ENCODE measurements around the gene ZNF688. TPM values are rescaled to one million over a fixed set of nuclear protein-coding genes. Genes with fewer than 3 reads are reported as not detected.
"Not testable (repeated sequence)": the region's sequence is repeated elsewhere in the genome, so short reads cannot be mapped to it uniquely, and the experiment has no call there.

Gene ZNF688
- total RNA-seq, 1 donor from 2014 or later: 9.2 TPM

- peaks cover 32% of the 10 kb centered on the region for H3K36me3 Mint-ChIP-seq (ENCODE audit: low read depth)
- peaks cover 17% of the 10 kb centered on the region for H3K4me1 Mint-ChIP-seq (ENCODE audit: low read depth)
- intact Hi-C loops (cut with micrococcal nuclease): no loop called here
- H3K27ac Mint-ChIP-seq: no peak overlapping the region
- H3K27me3 Mint-ChIP-seq (ENCODE audit: low read depth): no peaks in the 10 kb centered on the region
- no peaks in the 10 kb centered on the region for H3K9me3 Mint-ChIP-seq
- H3K4me3 Mint-ChIP-seq (ENCODE audit: low read depth): no peak overlapping the region
- no peak for DNase-seq (ENCODE audit: low spot score)
These were observed 47.5 kb downstream of the ZNF688 start for GRCh38 chr16:30523768-30524574.

- H3K9me3 Mint-ChIP-seq; H3K4me3 Mint-ChIP-seq (ENCODE audit: low read depth); H3K27me3 Mint-ChIP-seq (ENCODE audit: low read depth); intact Hi-C loops (cut with micrococcal nuclease); H3K27ac Mint-ChIP-seq; DNase-seq (ENCODE audit: low spot score): not testable (repeated sequence)
- peaks cover 12% of the 10 kb centered on the region for H3K4me1 Mint-ChIP-seq (ENCODE audit: low read depth)
- peaks cover 41% of the 10 kb centered on the region for H3K36me3 Mint-ChIP-seq (ENCODE audit: low read depth)
These were observed 48.6 kb downstream of the ZNF688 start for GRCh38 chr16:30522702-30523463.

- peak overlapping the region; percentile 56 for H3K27ac Mint-ChIP-seq
- H3K4me3 Mint-ChIP-seq (ENCODE audit: low read depth): no peak overlapping the region
- no peaks in the 10 kb centered on the region for H3K27me3 Mint-ChIP-seq (ENCODE audit: low read depth)
- H3K9me3 Mint-ChIP-seq: no peaks in the 10 kb centered on the region
- peaks cover 6% of the 10 kb centered on the region for H3K4me1 Mint-ChIP-seq (ENCODE audit: low read depth)
- intact Hi-C loops (cut with micrococcal nuclease): no loop called here
- peaks cover 50% of the 10 kb centered on the region for H3K36me3 Mint-ChIP-seq (ENCODE audit: low read depth)
- DNase-seq (ENCODE audit: low spot score): no peak
These were observed 49.5 kb downstream of the ZNF688 start for GRCh38 chr16:30521873-30522641.

DNA sequence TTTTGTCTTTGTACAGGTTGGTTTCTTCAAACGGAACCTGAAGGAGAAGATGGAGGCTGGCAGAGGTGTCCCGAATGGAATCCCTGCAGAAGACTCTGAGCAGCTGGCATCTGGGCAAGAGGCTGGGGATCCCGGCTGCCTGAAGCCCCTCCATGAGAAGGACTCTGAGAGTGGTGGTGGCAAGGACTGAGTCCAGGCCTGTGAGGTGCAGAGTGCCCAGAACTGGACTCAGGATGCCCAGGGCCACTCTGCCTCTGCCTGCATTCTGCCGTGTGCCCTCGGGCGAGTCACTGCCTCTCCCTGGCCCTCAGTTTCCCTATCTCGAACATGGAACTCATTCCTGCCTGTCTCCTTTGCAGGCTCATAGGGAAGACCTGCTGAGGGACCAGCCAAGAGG lies 50.0 kb downstream of the ZNF688 start:
- intact Hi-C loops (cut with micrococcal nuclease): no loop called here
- DNase-seq (ENCODE audit: low spot score): no peak
- H3K27me3 Mint-ChIP-seq (ENCODE audit: low read depth): no peaks in the 10 kb centered on the region
- H3K4me3 Mint-ChIP-seq (ENCODE audit: low read depth): no peak overlapping the region
- no peaks in the 10 kb centered on the region for H3K9me3 Mint-ChIP-seq
- peaks cover 6% of the 10 kb centered on the region for H3K4me1 Mint-ChIP-seq (ENCODE audit: low read depth)
- H3K27ac Mint-ChIP-seq: no peak overlapping the region
- H3K36me3 Mint-ChIP-seq (ENCODE audit: low read depth): peaks cover 55% of the 10 kb centered on the region

Other genes starting within 250 kb of the ZNF688 start
- 80.1 and 84.5 TPM in 2 replicates for gene CD2BP2, start 216.4 kb downstream of the ZNF688 start, total RNA-seq
- 63.4 and 64.4 TPM in 2 replicates for gene TBC1D10B, start 201.2 kb downstream of the ZNF688 start, total RNA-seq
- 3.4 and 4.3 TPM in 2 replicates for gene MYL11, start 196.9 kb downstream of the ZNF688 start, total RNA-seq
- gene SEPTIN1, start 189.2 kb downstream of the ZNF688 start, total RNA-seq: 169 and 173 TPM in 2 replicates
- gene ZNF48, start 176.3 kb downstream of the ZNF688 start, total RNA-seq: 13.4 TPM in 2 replicates
- gene ZNF771, start 164.1 kb downstream of the ZNF688 start, total RNA-seq: 8.3 and 9.3 TPM in 2 replicates
- gene DCTPP1, start 141.7 kb downstream of the ZNF688 start, total RNA-seq: 127 and 128 TPM in 2 replicates
- gene SEPHS2, start 125.8 kb downstream of the ZNF688 start, total RNA-seq: 82.9 and 84.1 TPM in 2 replicates
- gene ITGAL, start 99.0 kb downstream of the ZNF688 start, total RNA-seq: 292 and 293 TPM in 2 replicates
- 16.9 and 17.1 TPM in 2 replicates for gene ZNF768, start 45.1 kb downstream of the ZNF688 start, total RNA-seq
- gene ZNF747, start 36.9 kb downstream of the ZNF688 start, total RNA-seq: 11.8 and 11.9 TPM in 2 replicates
- gene ZNF764, start 13.3 kb downstream of the ZNF688 start, total RNA-seq: 14.5 and 14.6 TPM in 2 replicates
- 18.9 and 22.2 TPM in 2 replicates for gene ZNF785, start 14.0 kb upstream of the ZNF688 start, total RNA-seq
- 11.4 and 12.4 TPM in 2 replicates for gene ZNF689, start 38.7 kb upstream of the ZNF688 start, total RNA-seq
- gene PRR14, start 79.2 kb upstream of the ZNF688 start, total RNA-seq: 84.0 and 90.5 TPM in 2 replicates
- gene FBRS, start 86.7 kb upstream of the ZNF688 start, total RNA-seq: 107 TPM in 2 replicates
- gene SRCAP, start 127.5 kb upstream of the ZNF688 start, total RNA-seq: 83.6 TPM in 2 replicates
- gene PHKG2, start 176.7 kb upstream of the ZNF688 start, total RNA-seq: 38.1 and 41.6 TPM in 2 replicates
- gene CFAP119, start 190.3 kb upstream of the ZNF688 start, total RNA-seq: 2.3 and 2.8 TPM in 2 replicates
- gene RNF40, start 190.6 kb upstream of the ZNF688 start, total RNA-seq: 83.8 and 91.6 TPM in 2 replicates
- gene ZNF629, start 215.5 kb upstream of the ZNF688 start, total RNA-seq: 0.78 and 0.82 TPM in 2 replicates

Data from activated T-helper 2 cell treated with anti-CD3 and anti-CD28 coated beads, Interferon-gamma antibody, Interleukin-2, Interleukin-4, amounts not matched to agents 10 μg/mL and 5 μg/mL and 100 μg/mL, durations not matched to agents 14 hours and 24 hours and 36 hours (primary cell).